Measurements from ENCODE around the gene ANXA2.
"Not testable (repeated sequence)": the region's sequence is repeated elsewhere in the genome, so short reads cannot be mapped to it uniquely, and the experiment has no call there.

The ANXA2 gene

DNA sequence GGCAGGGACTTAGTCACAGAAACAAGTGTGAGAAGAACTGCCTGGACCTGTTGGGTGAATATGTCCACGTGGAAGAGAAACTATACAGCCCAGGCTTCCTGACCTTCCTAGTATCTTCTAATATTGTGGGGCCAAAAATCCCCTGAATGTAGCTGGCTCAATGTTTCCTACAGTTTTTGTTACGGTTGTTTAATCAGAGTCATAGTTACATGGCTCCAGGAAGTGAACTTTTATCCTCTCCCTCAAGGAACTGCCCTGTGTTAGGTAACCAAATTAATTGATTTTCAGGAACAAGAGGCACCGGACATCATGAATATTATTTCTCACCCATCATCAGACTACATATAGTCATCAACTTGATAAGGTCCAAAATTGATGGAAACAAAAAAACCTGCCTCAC is 59.0 kb downstream of the ANXA2 start:
- DNase-seq = no peak

DNA sequence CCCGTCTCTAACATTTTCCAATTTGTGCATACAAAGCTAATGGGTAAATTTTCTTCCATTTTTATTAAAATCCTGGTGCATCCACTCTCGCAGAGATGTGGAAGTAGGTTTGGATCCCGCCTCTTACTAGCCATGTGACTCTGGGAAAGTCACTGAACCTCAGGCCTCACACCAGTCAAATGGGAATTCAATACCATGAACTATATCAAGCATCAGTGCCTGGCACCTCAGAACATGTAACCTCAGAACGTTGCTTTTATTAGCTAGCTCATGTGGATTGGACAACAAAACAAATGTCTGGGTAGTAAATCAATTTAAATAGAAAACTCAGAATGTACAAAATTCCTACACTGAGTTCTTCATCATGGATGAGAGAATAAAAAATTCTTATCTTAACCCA is 60.7 kb downstream of the ANXA2 start:
- DNase-seq = no peak

DNA sequence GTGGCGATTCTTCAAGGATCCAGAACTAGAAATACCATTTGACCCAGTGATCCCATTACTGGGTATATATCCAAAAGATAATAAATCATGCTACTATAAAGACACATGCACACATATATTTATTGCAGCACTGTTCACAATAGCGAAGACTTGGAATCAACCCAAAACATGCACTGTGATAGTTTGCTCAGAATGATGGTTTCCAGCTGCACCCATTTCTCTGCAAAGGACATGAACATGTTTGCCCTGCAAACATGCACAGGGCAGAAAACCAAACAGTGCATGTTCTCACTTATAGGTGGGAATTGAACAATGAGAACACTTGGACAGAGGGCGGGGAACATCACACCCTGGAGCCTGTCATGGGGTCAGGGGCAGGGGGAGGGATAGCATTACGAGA is 62.5 kb downstream of the ANXA2 start:
- DNase-seq = not testable (repeated sequence)

DNA sequence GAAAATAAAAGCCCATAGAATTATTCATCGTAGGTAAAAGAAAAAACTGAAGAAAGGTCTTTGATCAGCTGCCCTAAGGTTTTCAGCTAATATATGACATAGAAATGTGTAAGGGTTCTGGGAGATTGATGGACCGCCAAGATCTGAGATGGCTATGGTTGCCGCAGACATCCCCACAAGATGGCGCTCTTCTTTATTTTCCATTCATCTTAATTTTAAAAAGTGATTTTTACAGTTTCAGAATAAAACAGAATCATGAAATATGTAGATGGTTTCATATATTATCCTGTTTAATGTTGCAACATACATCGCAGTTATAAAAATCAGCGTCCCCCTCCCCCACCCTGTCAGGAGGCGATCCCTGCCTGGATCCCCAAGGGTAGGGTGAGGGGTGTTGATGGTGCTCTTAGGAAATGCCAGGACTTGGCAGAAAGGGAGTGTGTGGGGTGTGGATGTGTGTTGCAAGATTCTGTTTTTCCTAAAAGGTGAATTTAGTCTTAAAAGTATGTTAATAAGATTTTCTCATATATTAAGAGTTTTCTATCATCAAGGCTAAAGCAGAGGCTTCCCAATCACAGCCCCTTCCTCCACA is 68.8 kb downstream of the ANXA2 start:
- DNase-seq = peak in 1 of 2 experiments; percentile 44

DNA sequence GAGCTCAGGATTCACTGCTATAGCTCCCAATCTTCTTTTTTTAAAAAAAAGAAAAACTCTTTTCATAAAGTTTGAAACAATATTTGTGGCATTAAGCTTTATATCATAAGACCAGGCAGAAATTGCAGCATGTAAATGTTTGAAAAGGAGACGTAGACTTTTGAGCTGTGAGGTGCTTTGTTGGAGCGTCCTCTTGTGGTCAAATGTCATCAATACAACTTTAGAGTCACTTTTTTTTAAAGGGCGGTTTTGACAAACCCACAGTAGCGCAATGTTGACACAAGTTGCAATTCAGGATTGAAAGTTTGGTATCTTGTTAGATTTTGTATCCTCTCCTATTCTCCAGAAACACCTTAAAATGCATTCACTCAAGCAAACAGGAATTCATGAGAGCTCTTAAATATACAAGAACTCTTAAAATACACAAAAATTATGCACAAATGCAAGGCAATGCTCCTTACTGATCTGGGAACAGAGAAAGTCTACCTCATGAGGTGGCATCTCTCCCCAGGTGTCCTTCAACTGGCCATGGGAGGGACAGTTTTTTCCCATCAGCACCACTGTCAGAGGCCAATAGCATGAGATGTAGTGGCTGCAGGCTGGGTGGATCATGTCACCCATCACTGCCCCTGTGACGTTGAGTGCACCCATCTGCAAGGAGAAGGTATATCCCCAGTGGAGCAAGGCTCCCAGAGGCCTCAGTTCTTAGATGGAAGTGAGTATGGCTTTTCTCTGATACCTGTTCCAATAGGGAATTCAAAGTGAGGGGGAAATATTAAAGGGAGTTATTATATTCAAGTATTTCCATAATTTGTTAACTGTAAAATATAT is 70.7 kb downstream of the ANXA2 start:
- peak; percentile 55 to 76 for DNase-seq

DNA sequence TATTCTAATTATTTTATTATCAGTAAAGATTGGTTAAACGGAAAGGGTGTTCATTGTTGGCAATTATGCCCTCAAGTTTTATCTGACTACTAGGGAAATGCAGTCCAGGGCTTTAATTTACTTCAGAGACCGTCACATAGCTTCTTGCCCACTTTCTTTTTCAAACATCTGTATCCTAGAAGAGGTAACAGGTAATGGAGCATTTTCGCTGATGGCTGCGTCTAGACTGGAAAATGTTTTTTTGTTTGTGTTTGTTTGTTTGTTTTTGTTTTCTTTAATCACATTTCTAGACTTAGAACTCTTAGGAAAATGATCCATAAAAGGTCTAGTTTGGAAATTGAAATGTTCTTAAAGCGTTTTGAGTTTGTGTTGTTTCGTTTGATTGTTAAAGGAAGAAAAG is 71.4 kb downstream of the ANXA2 start:
- DNase-seq = no peak

DNA sequence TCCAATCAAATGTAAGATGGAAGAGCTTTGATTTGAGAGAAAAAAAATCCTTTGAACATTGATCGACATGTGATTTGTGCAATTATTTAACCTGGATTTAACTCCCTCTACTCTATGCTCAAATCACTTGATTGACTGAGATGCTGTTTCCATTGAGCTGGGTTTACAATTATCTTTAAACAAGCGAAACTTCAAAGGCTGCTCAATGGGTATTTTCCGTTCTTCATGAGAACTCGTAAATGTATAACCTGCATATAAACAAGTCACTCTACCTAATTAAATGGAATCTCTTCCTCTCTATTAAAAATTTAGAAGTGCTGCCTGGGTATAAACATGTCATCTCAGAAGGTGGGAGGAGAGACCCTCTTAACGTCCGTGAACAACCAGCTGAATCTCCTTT is 71.9 kb downstream of the ANXA2 start:
- DNase-seq = no peak

DNA sequence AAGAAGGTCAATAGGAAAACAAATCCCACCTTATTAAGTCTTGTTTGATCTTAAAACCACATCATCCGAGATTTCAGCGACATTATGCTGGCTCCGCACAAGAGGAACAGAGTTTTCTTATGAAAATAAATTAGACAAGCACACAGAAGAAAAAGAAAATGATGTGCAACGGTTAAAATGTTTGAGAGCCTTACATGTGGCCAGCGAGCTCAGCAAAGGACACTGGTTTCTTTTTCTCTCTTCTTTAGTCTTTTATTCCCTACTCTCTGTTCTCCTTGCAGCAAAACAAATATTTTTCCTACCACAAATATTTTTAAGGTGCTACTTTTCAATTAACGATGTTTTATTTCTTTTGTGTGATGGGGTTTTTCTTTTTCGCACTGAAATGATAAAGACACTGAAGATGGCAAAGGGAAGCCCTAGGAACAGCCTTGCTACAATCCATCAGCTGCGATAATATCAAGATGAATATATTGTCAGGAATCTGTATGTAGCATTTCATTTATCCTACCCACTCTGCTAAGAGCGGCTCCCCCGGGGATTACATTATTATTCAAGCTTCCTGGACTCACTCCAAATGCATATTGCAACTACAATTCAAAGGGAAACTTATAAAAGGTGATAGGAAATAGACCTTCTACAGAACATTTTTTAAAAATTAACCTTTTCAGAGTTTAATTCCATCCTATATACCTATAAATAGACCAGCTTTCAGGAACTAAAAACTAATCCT is 72.9 kb downstream of the ANXA2 start:
- peak; percentile 79 to 86 for DNase-seq

DNA sequence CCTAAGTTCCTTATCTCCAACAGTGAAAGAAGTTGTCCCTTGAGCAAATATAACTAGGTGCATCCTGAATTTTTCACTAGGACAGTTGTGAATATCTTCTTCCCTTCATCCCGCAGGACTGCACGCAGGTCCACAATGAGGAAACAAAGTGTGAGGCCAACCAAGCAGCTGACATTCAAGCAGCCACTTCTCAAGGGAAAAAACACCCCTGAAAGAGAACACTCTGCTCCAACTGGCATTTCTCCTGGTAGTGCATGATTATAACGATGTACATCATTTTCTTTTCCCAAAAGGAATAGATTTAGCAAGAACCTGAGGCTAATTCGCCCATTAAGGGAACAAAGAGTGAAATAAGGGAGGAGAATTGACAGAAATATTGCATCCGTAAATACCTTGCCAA is 74.5 kb downstream of the ANXA2 start:
- DNase-seq = no peak

DNA sequence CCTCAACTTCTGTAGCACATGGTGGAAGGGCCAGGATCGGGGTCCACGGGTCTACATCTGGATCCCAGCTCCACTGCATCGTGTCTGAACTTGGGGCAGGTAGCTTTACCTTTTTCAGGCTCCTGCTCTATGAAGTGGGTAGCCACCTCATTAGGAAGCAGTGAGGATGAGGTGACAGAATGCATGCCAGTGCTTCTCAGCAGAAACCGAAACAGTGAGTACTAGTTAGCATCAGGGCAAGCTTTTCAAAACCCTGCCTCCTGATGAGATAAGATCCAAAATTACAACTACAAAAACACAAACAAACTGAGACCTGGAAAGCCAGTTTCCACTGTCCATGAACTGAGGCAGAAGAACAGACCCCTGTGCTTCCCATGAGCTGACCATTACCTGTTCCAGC is 77.4 kb downstream of the ANXA2 start:
- DNase-seq = no peak

DNA sequence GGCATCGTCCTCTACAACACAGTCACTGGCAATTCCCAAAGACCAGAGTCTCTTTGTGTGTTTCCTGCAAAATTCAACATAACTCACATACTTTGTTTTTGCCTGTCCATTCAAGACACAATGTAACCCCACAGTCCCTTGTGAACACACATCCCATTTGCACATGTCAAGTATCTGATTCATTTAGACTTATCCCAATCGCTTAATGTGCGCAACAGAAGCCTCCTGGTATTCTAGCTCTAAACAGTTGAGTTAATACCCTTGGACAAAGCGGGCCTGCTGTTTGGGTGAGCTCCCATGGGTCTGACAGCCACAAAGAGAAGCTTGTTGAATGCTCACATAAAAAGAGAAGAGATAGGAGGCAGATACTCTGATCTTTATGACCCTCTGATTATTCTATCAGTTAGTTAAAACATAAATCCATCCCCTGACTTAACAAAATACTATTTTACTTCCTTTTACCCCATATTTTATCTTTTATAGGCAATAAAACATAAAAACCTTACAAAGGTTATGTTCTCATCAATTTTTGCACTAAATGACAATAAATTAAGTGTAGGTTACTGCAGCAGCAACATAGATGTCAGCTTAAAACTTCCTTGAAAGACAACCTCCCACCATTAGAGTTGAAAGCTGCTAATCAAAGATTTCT is 79.4 kb downstream of the ANXA2 start:
- no peak for DNase-seq

DNA sequence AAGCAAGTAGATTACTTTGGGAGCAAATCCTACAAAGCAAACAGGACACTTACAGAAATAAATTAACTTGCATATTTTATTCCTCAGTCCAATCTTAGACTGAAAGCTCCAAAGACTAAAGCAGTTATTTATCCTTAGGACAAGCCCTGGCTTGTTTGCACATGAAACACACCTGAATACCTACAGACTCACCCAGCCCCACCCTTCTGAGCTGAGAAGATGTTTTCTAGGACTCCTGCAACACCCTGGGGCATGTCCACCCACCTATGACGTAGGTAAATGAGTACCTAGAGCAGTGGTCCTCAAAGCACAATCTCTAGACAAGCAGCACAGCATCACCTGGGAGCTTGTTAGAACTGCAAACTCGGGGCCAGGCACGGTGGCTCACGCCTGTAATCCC is 80.8 kb downstream of the ANXA2 start:
- no peak for DNase-seq

DNA sequence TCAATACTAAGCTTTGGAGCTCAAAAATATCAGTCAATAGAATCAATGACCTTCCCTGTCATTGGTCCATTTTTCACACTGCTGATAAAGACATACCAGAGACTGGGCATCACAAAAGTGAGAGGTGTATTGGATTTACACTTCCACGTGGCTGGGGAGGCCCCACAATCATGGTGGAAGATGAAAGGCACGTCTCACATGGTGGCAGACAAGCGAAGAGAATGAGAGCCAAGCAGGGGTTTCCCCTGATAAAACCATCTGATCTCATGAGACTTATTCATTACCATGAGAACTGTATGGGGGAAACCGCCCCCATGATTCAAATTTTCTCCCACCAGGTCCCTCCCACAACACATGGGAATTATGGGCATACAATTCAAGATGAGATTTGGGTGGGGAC is 81.9 kb downstream of the ANXA2 start:
- DNase-seq = no peak

DNA sequence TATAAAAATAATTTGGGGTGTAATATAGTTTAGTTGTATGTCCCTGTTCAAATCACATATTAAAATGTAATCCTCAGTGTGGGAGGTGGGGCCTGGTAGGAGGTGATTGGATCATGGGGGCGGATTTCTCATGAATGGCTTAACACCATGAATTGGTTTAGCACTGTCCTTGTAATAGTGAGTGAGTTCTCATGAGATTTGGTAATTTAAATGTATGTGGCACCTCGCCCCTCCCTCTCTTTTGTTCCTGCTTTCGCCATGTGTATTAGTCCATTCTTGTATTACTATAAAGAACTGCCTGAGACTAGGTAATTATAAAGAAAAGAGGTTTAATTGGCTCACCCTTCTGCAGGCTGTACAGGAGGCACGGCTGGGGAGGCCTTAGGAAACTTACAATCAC is 83.9 kb downstream of the ANXA2 start:
- DNase-seq = no peak

DNA sequence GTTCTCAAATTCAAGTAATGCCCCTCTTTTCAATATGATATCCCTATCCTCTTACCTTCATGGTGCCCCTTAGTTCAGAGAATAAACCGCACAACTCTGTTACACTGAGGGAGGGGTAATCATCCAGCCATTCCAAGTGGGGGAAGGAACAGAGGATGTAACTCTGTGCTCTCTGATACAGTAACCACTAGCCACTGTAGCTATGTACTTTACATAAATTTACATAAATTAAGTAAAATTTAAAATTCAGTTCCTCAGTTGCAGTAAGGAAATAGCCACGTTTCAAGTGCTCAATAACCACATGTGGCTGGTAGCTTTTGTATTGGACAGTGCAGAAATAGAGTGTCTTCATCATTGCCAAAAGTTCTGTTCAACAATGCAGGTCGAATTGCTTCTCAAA is 90.8 kb downstream of the ANXA2 start:
- no peak for DNase-seq

DNA sequence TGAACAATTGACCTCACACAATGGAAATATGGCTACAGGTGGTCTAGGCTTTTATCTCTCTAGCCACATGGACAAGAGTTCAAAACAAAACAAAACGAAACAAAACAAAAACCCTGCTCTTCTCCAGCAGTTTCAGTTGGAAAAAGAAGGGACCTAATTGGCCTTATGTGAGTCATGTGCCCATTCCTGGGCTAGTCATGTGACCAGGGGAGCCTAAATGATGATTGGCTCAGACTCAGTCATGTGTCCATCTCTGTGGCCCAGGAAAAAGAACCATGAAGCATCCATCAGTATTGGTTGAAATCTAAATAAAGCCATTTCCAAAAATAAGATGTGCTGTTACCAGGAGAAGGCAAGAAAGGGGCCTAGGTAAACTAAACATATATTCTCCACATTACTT is 96.8 kb downstream of the ANXA2 start:
- DNase-seq = peak in 1 of 2 experiments; percentile 18

DNA sequence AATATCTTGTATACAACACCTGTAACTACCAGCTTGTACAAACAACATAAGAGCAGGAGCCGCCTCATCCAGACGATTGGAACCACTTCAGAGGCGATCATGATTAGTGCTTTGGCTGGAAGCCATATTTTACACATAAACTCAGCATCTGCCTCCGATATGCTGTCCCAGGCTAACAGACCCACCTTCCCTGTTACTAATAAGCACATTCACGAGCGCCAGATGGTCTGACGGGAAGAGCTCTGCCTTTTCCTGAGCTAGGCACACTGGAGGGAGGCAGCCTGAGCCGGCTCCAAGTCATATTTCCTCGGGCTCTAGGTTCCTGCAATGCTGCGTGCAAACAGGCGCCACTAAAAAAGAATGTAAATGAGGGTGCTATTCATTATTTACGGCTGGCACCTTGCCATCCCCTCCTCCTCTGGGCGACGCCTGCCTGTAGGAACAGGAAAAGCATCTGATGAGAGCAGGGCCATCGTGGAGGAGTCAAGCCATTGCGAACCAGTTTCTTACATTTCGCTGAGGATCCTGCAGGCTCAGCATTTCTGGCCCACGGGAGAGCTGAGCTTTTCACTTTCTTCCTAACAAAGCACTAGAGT is 98.2 kb downstream of the ANXA2 start:
- DNase-seq = peak; percentile 100

Data from NCI-H524 (cell line).